Ishikawa (cell line): ENCODE data around the gene KIAA1614.

ENCODE experiments used
- EP300 ChIP-seq: IDR thresholded peaks from 2 replicates; pipeline ENCODE4 v1.6.1; 2012; ENCODE audit warnings: borderline replicate concordance
- MAX ChIP-seq: IDR thresholded peaks from 2 replicates; pipeline ENCODE4 v1.6.1; 2012
- REST ChIP-seq: IDR thresholded peaks from 2 replicates; pipeline ENCODE4 v1.6.1; 2012; ENCODE audit warnings: low read depth, mild to moderate bottlenecking
- TAF1 ChIP-seq: IDR thresholded peaks from 2 replicates; pipeline ENCODE4 v1.6.1; 2012; ENCODE audit warnings: low read depth, mild to moderate bottlenecking
- TCF12 ChIP-seq: IDR thresholded peaks from 2 replicates; pipeline ENCODE4 v1.6.1; 2012; ENCODE audit warnings: low read depth
- YY1 ChIP-seq: IDR thresholded peaks from 2 replicates; pipeline ENCODE4 v1.6.1; 2012; ENCODE audit warnings: low read depth

DNA sequence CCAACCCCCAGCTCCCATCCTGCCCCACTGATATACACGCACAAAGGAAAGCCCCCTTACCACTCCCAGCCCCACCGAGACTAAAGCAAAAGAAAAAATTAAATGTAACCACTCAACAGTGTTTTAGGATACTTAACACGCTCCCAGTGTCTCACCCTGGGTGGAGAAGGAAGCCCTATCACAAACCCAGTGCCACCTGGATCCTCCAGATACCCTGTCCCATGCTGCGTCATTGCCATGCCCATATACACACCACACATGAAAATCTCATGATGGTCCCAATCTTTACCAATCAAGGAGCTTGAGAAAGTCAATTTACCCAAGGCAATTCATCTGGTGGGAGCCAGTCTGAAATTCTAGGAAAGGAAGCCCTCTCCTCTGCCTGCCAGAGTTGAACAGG, 11.2 kb downstream of the KIAA1614 start:
- TF ChIP-seq REST: no peak
- TF ChIP-seq TCF12: no peak
- no peak for TF ChIP-seq TAF1
- TF ChIP-seq YY1: no peak
- TF ChIP-seq EP300: no peak
- no peak for TF ChIP-seq MAX
